Measurements from ENCODE around the gene NLRP9. TPM values are rescaled to one million over a fixed set of nuclear protein-coding genes. Genes with fewer than 3 reads are reported as not detected.
"Not testable (repeated sequence)": the region's sequence is repeated elsewhere in the genome, so short reads cannot be mapped to it uniquely, and the experiment has no call there.

NLRP9 gene
- total RNA-seq, 1 experiment from 2014 or later: not detected

DNA sequence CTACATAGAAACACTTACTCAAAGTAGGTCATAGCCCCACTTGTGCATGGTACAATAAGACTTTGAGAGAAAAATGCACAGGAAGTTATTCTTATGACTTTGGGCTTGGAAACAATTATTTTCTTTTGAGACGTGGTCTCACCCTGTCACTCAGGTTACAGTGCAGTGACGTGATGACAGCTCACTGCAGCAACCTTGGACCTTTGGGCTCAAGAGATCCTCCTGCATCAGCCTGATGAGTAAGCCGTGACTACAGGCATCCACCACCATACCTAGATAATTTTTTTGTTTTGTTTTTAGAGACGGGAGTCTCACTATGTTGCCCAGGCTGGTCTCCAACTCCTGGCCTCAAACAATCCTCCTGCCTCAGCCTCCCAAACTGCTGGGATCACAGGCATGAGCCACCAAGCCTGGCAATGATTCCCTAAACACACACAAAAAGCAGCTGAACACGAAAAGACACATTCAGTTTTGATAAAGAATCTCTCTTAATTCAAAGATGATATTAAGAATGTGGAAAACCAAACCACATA lies 17.9 kb downstream of the NLRP9 start:
- H3K36me3 Mint-ChIP-seq: peaks cover 64% of the 10 kb centered on the region
- H3K4me3 Mint-ChIP-seq: no peak overlapping the region
- TF ChIP-seq, protein P1, sequence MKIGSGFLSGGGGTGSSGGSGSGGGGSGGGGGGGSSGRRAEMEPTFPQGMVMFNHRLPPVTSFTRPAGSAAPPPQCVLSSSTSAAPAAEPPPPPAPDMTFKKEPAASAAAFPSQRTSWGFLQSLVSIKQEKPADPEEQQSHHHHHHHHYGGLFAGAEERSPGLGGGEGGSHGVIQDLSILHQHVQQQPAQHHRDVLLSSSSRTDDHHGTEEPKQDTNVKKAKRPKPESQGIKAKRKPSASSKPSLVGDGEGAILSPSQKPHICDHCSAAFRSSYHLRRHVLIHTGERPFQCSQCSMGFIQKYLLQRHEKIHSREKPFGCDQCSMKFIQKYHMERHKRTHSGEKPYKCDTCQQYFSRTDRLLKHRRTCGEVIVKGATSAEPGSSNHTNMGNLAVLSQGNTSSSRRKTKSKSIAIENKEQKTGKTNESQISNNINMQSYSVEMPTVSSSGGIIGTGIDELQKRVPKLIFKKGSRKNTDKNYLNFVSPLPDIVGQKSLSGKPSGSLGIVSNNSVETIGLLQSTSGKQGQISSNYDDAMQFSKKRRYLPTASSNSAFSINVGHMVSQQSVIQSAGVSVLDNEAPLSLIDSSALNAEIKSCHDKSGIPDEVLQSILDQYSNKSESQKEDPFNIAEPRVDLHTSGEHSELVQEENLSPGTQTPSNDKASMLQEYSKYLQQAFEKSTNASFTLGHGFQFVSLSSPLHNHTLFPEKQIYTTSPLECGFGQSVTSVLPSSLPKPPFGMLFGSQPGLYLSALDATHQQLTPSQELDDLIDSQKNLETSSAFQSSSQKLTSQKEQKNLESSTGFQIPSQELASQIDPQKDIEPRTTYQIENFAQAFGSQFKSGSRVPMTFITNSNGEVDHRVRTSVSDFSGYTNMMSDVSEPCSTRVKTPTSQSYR (CRISPR knock-in tag; IDR thresholded peaks at IDR 0.05): no peak
- no peak for TF ChIP-seq NR2C2 (CRISPR knock-in tag; IDR thresholded peaks at IDR 0.05)
- no peak for TF ChIP-seq CREM (CRISPR knock-in tag; IDR thresholded peaks at IDR 0.05)
- TF ChIP-seq TEAD1 (CRISPR knock-in tag; IDR thresholded peaks at IDR 0.05): no peak
- TF ChIP-seq ZNF263 (CRISPR knock-in tag; IDR thresholded peaks at IDR 0.05; ENCODE audit: low read depth): no peak
- TF ChIP-seq, protein P2, sequence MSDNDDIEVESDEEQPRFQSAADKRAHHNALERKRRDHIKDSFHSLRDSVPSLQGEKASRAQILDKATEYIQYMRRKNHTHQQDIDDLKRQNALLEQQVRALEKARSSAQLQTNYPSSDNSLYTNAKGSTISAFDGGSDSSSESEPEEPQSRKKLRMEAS (CRISPR knock-in tag; IDR thresholded peaks at IDR 0.05): no peak
- TF ChIP-seq ZNF423 (CRISPR knock-in tag; IDR thresholded peaks at IDR 0.05): no peak
- TF ChIP-seq SMAD3 (CRISPR knock-in tag; IDR thresholded peaks at IDR 0.05; ENCODE audit: borderline replicate concordance): no peak
- no peak for TF ChIP-seq JAZF1 (CRISPR knock-in tag; IDR thresholded peaks at IDR 0.05)
- TF ChIP-seq FOXK1 (CRISPR knock-in tag; IDR thresholded peaks at IDR 0.05): no peak
- no peak for TF ChIP-seq SP1 (CRISPR knock-in tag; conservative IDR thresholded peaks at IDR 0.05)
- no peak for TF ChIP-seq CBFB (CRISPR knock-in tag; IDR thresholded peaks at IDR 0.05; ENCODE audit: low read depth)
- peaks cover 20% of the 10 kb centered on the region for H3K27me3 Mint-ChIP-seq (ENCODE audit: low read depth)
- no peaks in the 10 kb centered on the region for H3K4me1 Mint-ChIP-seq
- POLR2A ChIA-PET: no interaction called here
- CTCF ChIA-PET: no interaction called here
- H3K27ac Mint-ChIP-seq: no peak overlapping the region
- DNase-seq (ENCODE audit: low spot score): no peak
- peaks cover 85% of the 10 kb centered on the region for H3K9me3 Mint-ChIP-seq
- no peak for ATAC-seq

DNA sequence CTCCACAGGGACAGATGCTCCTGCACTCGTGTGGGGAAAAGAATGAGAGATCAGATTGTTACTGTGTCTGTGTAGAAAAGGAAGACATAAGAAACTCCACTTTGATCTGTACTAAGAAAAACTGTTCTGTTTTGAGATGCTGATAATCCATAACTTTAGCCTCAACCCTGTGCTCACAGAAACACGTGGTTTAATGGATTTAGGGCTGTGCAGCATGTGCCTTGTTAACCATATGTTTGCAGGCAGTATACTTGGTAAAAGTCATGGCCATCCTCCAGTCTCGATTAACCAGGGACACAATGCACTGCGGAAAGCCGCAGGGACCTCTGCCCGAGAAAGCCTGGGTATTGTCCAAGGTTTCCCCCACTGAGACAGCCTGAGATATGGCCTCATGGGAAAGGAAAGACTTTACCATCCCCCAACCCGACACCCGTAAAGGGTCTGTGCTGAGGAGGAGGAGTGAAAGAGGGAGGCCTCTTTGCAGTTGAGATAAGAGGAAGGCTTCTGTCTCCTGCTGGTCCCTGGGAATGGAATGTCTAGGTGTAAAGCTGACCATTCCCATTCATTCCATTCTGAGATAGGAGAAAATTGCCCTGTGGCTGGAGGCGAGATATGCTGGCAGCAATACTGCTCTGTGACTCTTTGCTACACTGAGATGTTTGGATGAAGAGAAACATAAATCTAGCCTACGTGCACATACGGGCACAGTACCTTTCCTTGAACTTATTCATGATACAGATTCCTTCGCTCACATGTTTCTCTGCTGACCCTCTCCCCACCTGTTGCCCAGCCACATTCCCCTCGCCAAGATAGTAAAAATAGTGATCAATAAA lies 20.1 kb downstream of the NLRP9 start:
- H3K27ac Mint-ChIP-seq; H3K4me3 Mint-ChIP-seq; DNase-seq (ENCODE audit: low spot score); ATAC-seq; H3K4me1 Mint-ChIP-seq; POLR2A ChIA-PET: not testable (repeated sequence)
- H3K9me3 Mint-ChIP-seq: peaks cover 83% of the 10 kb centered on the region
- H3K27me3 Mint-ChIP-seq (ENCODE audit: low read depth): peaks cover 27% of the 10 kb centered on the region
- peaks cover 68% of the 10 kb centered on the region for H3K36me3 Mint-ChIP-seq
- CTCF ChIA-PET: interaction anchor here (1.8 kb wide), 1 partner anchor 14 kb away, joined by 5 read pairs; no protein-coding TSS in a partner anchor

DNA sequence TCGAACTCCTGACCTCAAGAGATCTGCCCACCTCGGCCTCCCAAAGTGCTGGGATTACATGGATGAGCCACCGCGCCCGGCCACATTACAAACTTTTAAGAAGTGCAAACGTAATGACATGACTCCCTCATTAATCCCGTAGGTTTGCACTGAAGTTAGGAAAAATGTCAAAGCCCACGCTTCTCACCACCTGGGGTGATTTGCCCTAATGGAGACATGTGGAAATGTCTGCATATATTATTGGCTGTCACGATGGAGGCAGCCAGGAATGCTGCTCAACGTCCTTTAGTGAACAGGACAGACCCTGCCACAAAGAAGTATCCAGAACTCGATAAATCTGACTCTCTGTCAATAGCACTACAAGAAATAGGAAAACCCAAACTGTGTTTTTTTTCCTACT lies 21.0 kb downstream of the NLRP9 start:
- no peak overlapping the region for H3K4me3 Mint-ChIP-seq
- CTCF ChIA-PET: no interaction called here

More for the DNA sequence above, 21.0 kb downstream of the NLRP9 start:
- POLR2A ChIA-PET: no interaction called here
- no peak for TF ChIP-seq TEAD4 (CRISPR knock-in tag; IDR thresholded peaks at IDR 0.05)
- TF ChIP-seq, protein P3, sequence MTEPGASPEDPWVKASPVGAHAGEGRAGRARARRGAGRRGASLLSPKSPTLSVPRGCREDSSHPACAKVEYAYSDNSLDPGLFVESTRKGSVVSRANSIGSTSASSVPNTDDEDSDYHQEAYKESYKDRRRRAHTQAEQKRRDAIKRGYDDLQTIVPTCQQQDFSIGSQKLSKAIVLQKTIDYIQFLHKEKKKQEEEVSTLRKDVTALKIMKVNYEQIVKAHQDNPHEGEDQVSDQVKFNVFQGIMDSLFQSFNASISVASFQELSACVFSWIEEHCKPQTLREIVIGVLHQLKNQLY (CRISPR knock-in tag; IDR thresholded peaks at IDR 0.05): no peak
- TF ChIP-seq KAT7 (CRISPR knock-in tag; IDR thresholded peaks at IDR 0.05; ENCODE audit: borderline replicate concordance): no peak
- TF ChIP-seq, protein P4, sequence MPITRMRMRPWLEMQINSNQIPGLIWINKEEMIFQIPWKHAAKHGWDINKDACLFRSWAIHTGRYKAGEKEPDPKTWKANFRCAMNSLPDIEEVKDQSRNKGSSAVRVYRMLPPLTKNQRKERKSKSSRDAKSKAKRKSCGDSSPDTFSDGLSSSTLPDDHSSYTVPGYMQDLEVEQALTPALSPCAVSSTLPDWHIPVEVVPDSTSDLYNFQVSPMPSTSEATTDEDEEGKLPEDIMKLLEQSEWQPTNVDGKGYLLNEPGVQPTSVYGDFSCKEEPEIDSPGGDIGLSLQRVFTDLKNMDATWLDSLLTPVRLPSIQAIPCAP (CRISPR knock-in tag; IDR thresholded peaks at IDR 0.05): no peak
- no peak for TF ChIP-seq ZNF138 (CRISPR knock-in tag; conservative IDR thresholded peaks at IDR 0.05)
- TF ChIP-seq ZNF317 (CRISPR knock-in tag; IDR thresholded peaks at IDR 0.05; ENCODE audit: borderline replicate concordance, low read depth): no peak
- TF ChIP-seq SP1 (CRISPR knock-in tag; conservative IDR thresholded peaks at IDR 0.05): no peak
- no peak for TF ChIP-seq ZNF423 (CRISPR knock-in tag; IDR thresholded peaks at IDR 0.05)
- no peak for TF ChIP-seq FOXJ3 (CRISPR knock-in tag; IDR thresholded peaks at IDR 0.05; ENCODE audit: borderline replicate concordance)
- TF ChIP-seq, protein P5, sequence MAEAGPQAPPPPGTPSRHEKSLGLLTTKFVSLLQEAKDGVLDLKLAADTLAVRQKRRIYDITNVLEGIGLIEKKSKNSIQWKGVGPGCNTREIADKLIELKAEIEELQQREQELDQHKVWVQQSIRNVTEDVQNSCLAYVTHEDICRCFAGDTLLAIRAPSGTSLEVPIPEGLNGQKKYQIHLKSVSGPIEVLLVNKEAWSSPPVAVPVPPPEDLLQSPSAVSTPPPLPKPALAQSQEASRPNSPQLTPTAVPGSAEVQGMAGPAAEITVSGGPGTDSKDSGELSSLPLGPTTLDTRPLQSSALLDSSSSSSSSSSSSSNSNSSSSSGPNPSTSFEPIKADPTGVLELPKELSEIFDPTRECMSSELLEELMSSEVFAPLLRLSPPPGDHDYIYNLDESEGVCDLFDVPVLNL (CRISPR knock-in tag; IDR thresholded peaks at IDR 0.05; ENCODE audit: borderline replicate concordance, low read depth): no peak
- no peak for TF ChIP-seq SOX15 (CRISPR knock-in tag; IDR thresholded peaks at IDR 0.05)
- TF ChIP-seq, protein P6, sequence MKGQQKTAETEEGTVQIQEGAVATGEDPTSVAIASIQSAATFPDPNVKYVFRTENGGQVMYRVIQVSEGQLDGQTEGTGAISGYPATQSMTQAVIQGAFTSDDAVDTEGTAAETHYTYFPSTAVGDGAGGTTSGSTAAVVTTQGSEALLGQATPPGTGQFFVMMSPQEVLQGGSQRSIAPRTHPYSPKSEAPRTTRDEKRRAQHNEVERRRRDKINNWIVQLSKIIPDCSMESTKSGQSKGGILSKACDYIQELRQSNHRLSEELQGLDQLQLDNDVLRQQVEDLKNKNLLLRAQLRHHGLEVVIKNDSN (CRISPR knock-in tag; IDR thresholded peaks at IDR 0.05): no peak
- no peak for TF ChIP-seq ZNF219 (CRISPR knock-in tag; IDR thresholded peaks at IDR 0.05; ENCODE audit: borderline replicate concordance)
- TF ChIP-seq, protein P7, sequence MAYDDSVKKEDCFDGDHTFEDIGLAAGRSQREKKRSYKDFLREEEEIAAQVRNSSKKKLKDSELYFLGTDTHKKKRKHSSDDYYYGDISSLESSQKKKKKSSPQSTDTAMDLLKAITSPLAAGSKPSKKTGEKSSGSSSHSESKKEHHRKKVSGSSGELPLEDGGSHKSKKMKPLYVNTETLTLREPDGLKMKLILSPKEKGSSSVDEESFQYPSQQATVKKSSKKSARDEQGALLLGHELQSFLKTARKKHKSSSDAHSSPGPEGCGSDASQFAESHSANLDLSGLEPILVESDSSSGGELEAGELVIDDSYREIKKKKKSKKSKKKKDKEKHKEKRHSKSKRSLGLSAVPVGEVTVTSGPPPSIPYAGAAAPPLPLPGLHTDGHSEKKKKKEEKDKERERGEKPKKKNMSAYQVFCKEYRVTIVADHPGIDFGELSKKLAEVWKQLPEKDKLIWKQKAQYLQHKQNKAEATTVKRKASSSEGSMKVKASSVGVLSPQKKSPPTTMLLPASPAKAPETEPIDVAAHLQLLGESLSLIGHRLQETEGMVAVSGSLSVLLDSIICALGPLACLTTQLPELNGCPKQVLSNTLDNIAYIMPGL (CRISPR knock-in tag; IDR thresholded peaks at IDR 0.05): no peak
- Mint-ChIP-seq H3K27me3 (ENCODE audit: low read depth) (peaks cover 32% of the 10 kb centered on the region), H3K27ac (no peak overlapping the region), H3K9me3 (peaks cover 82% of the 10 kb centered on the region), H3K4me1 (no peaks in the 10 kb centered on the region), H3K36me3 (peaks cover 67% of the 10 kb centered on the region)
- DNase-seq (ENCODE audit: low spot score) (no peak), ATAC-seq (no peak)
